Measurements from ENCODE around the gene TALDO1.

TALDO1 gene

DNA sequence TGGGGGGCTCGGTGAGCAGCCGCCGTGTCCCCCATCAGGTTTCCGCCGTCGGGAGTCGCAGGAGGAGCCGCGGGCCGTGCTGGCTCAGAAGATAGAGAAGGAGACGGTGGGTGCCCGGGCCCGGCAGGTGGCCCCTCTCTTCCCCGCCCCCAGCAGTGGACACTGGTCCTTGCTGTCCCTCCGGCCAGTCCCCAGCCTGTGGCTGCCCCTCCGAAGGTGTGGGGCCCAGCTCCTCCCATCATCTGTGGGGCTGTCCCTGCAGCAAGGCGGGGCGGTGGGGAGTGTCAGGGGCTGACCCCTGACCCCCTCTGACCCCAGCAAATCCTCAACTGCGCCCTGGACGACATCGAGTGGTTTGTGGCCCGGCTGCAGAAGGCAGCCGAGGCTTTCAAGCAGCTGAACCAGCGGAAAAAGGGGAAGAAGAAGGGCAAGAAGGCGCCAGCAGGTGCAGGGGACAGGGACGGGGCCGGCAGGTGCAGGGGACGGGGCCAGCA lies 26.0 kb upstream of the TALDO1 start:
- Histone ChIP-seq H3K9me3 (ENCODE audit: control insufficient read depth, low read length) (no peaks in the 10 kb centered on the region), H3K27ac (no peak overlapping the region), H3K4me1 (no peaks in the 10 kb centered on the region), H3K4me3 (ENCODE audit: low read depth, low read length) (no peak overlapping the region), H2AFZ (no peak overlapping the region), H3K79me2 (no peaks in the 10 kb centered on the region), H3K9ac (no peak overlapping the region), H3K27me3 (ENCODE audit: control insufficient read depth, insufficient read depth, low read length) (no peaks in the 10 kb centered on the region), H3K36me3 (ENCODE audit: control insufficient read depth, insufficient read depth, low read length) (no peaks in the 10 kb centered on the region), H3K4me2 (ENCODE audit: low read length) (no peak overlapping the region)
- TF ChIP-seq CTCF (IDR thresholded peaks at IDR 0.05), result no peak

- no peak overlapping the region for H3K4me2 ChIP-seq (ENCODE audit: low read length)
- no peak overlapping the region for H3K9ac ChIP-seq
- no peak for TF ChIP-seq CTCF (IDR thresholded peaks at IDR 0.05)
- H3K27ac ChIP-seq, result no peak overlapping the region
- no peaks in the 10 kb centered on the region for H3K9me3 ChIP-seq (ENCODE audit: control insufficient read depth, low read length)
- H2AFZ ChIP-seq, result no peak overlapping the region
- no peaks in the 10 kb centered on the region for H3K79me2 ChIP-seq
- no peaks in the 10 kb centered on the region for H3K4me1 ChIP-seq
- no peak overlapping the region for H3K4me3 ChIP-seq (ENCODE audit: low read depth, low read length)
- H3K27me3 ChIP-seq (ENCODE audit: control insufficient read depth, insufficient read depth, low read length), result no peaks in the 10 kb centered on the region
- H3K36me3 ChIP-seq (ENCODE audit: control insufficient read depth, insufficient read depth, low read length), result no peaks in the 10 kb centered on the region
These were observed 25.4 kb upstream of the TALDO1 start for GRCh38 chr11:721741-722345.

DNA sequence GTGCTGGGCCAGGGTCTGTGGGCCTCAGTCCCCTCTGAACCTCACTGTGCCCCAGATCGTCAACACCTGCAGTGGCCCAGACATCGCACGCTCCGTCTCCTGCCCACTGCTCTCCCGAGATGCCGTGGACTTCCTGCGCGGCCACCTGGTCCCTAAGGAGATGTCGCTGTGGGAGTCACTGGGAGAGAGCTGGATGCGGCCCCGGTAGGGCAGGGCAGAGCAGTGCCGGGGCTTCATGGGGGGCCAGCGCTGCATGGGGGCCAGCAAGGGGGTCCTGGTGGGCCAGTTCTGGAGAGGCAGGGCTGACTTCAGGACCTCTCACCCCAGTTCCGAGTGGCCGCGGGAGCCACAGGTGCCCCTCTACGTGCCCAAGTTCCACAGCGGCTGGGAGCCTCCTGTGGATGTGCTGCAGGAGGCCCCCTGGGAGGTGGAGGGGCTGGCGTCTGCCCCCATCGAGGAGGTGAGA lies 24.9 kb upstream of the TALDO1 start:
- no peak for TF ChIP-seq CTCF (IDR thresholded peaks at IDR 0.05)
- H3K4me3 ChIP-seq (ENCODE audit: low read depth, low read length), result no peak overlapping the region
- no peaks in the 10 kb centered on the region for H3K4me1 ChIP-seq
- H3K4me2 ChIP-seq (ENCODE audit: low read length), result no peak overlapping the region
- no peaks in the 10 kb centered on the region for H3K27me3 ChIP-seq (ENCODE audit: control insufficient read depth, insufficient read depth, low read length)
- no peaks in the 10 kb centered on the region for H3K9me3 ChIP-seq (ENCODE audit: control insufficient read depth, low read length)
- no peak overlapping the region for H3K27ac ChIP-seq
- no peaks in the 10 kb centered on the region for H3K79me2 ChIP-seq
- no peak overlapping the region for H2AFZ ChIP-seq
- H3K9ac ChIP-seq, result no peak overlapping the region
- no peaks in the 10 kb centered on the region for H3K36me3 ChIP-seq (ENCODE audit: control insufficient read depth, insufficient read depth, low read length)

GRCh38 chr11:723120-723883 lies 24.0 kb upstream of the TALDO1 start:
- no peak for TF ChIP-seq CTCF (IDR thresholded peaks at IDR 0.05)
- no peaks in the 10 kb centered on the region for H3K4me1 ChIP-seq
- no peaks in the 10 kb centered on the region for H3K27me3 ChIP-seq (ENCODE audit: control insufficient read depth, insufficient read depth, low read length)

More at GRCh38 chr11:723120-723883, 24.0 kb upstream of the TALDO1 start:
- Histone ChIP-seq H3K9ac (no peak overlapping the region), H2AFZ (no peak overlapping the region), H3K36me3 (ENCODE audit: control insufficient read depth, insufficient read depth, low read length) (no peaks in the 10 kb centered on the region), H3K4me3 (ENCODE audit: low read depth, low read length) (no peak overlapping the region), H3K4me2 (ENCODE audit: low read length) (no peak overlapping the region), H3K27ac (no peak overlapping the region), H3K79me2 (no peaks in the 10 kb centered on the region), H3K9me3 (ENCODE audit: control insufficient read depth, low read length) (no peaks in the 10 kb centered on the region)
